ENCODE measurements around the gene SNF8. TPM values are rescaled to one million over a fixed set of nuclear protein-coding genes. Genes with fewer than 3 reads are reported as not detected.
"Not testable (repeated sequence)": the region's sequence is repeated elsewhere in the genome, so short reads cannot be mapped to it uniquely, and the experiment has no call there.

Gene SNF8
- 65.2 TPM for total RNA-seq

GRCh38 chr17:48944515-48945260, at the start of gene SNF8:
Gene SNF8 (minus strand): TSS chr17:48944842. CDS start chr17:48944734, 108 bp downstream.
- ATAC-seq: peak; percentile 96

GRCh38 chr17:48993951-48994350, 49.3 kb upstream of the SNF8 start:
- no peak for ATAC-seq

- ATAC-seq: no peak
Observed at GRCh38 chr17:48993305-48993704, 48.7 kb upstream of the SNF8 start.

- ATAC-seq: no peak
Observed at GRCh38 chr17:48992444-48992843, 47.8 kb upstream of the SNF8 start.

GRCh38 chr17:48990882-48991357, 46.3 kb upstream of the SNF8 start:
- no peak for ATAC-seq

GRCh38 chr17:48989100-48989499, 44.5 kb upstream of the SNF8 start:
- ATAC-seq: no peak

GRCh38 chr17:48985436-48986245, 41.0 kb upstream of the SNF8 start:
- ATAC-seq: no peak

- ATAC-seq: no peak
Observed at GRCh38 chr17:48981927-48982539, 37.4 kb upstream of the SNF8 start.

GRCh38 chr17:48973806-48974205, 29.2 kb upstream of the SNF8 start:
- no peak for ATAC-seq

GRCh38 chr17:48972749-48973097, 28.1 kb upstream of the SNF8 start:
- no peak for ATAC-seq

GRCh38 chr17:48970865-48971687, 26.4 kb upstream of the SNF8 start:
- ATAC-seq: no peak

GRCh38 chr17:48970224-48970623, 25.6 kb upstream of the SNF8 start:
- ATAC-seq: no peak

- peak; percentile 22 for ATAC-seq
Observed at GRCh38 chr17:48961516-48962233, 17.0 kb upstream of the SNF8 start.

- no peak for ATAC-seq
Observed at GRCh38 chr17:48960834-48961515, 16.3 kb upstream of the SNF8 start.

GRCh38 chr17:48954300-48954755, 9.7 kb upstream of the SNF8 start:
- no peak for ATAC-seq

- ATAC-seq: no peak
Observed at GRCh38 chr17:48952904-48953303, 8.3 kb upstream of the SNF8 start.

GRCh38 chr17:48951572-48951971, 6.9 kb upstream of the SNF8 start:
- no peak for ATAC-seq

GRCh38 chr17:48945261-48945651, 614 bp upstream of the SNF8 start:
- ATAC-seq: not testable (repeated sequence)

- ATAC-seq: peak; percentile 26
Observed at GRCh38 chr17:48933035-48933434, 11.6 kb downstream of the SNF8 start.

- no peak for ATAC-seq
Observed at GRCh38 chr17:48930435-48930873, 14.2 kb downstream of the SNF8 start.

- ATAC-seq: no peak
Observed at GRCh38 chr17:48929812-48930165, 14.9 kb downstream of the SNF8 start.

All from esophagus mucosa (tissue), 1 donor.